IMR-90 (cell line): ENCODE data around the gene LYPD3. TPM values are rescaled to one million over a fixed set of nuclear protein-coding genes. Genes with fewer than 3 reads are reported as not detected.
A peak's percentile ranks its signal among the peaks of the same experiment; 100 is the strongest.

ENCODE experiments used
- ATAC-seq: fragments of 200-7000 bp; cut with Tn5 transposase; 2 replicates; pipeline ENCODE4 v1.9.1; 2020; ENCODE audit warnings: low read depth, mild to moderate bottlenecking, moderate library complexity
- BruUV-seq: library from RNA; stranded (reverse); fragments of 400-500 nt; replicated peaks from 2 replicates; lab custom pipeline; 2021; lab: Mats Ljungman, UMichigan
- CTCF ChIA-PET: fragments of 300-600 bp; formaldehyde crosslinking; extraction: SDS; loops from one replicate; lab custom pipeline; 2021; ENCODE audit warnings: antibody characterized with exemption; lab: Yijun Ruan, JAX
- POLR2A ChIA-PET: fragments of 300-600 bp; sonication (Branson Sonifier 250); formaldehyde crosslinking; loops from one replicate; lab custom pipeline; 2022; ENCODE audit warnings: antibody characterized with exemption; ENCODE audit not compliant: unreplicated experiment; lab: Charles Lee
- DNase-seq: peaks from one replicate; pipeline ENCODE4 v3.0.0; 2013
- H2AFZ ChIP-seq: replicated peaks from 2 replicates; pipeline ENCODE3; 2013; ENCODE audit warnings: low read length, mild to moderate bottlenecking; ENCODE audit not compliant: poor library complexity
- H2AK5ac ChIP-seq: 2 replicates; pipeline ENCODE4 v1.6.1; 2013; ENCODE audit warnings: low read depth, low read length, inconsistent platforms
- H2AK9ac ChIP-seq: replicated peaks from 2 replicates; pipeline ENCODE3; 2013; ENCODE audit warnings: mild to moderate bottlenecking, low read depth, low read length, moderate library complexity; ENCODE audit not compliant: poor library complexity
- H2BK120ac ChIP-seq: 2 replicates; pipeline ENCODE4 v1.6.1; 2013; ENCODE audit warnings: low read depth, low read length, inconsistent platforms
- H2BK15ac ChIP-seq: 3 replicates; pipeline ENCODE4 v1.6.1; 2013; ENCODE audit warnings: low read depth, low read length, inconsistent platforms
- H2BK20ac ChIP-seq: 2 replicates; pipeline ENCODE4 v1.6.1; 2013; ENCODE audit warnings: low read depth, mild to moderate bottlenecking, inconsistent platforms, low read length, moderate library complexity
- H2BK5ac ChIP-seq: 2 replicates; pipeline ENCODE4 v1.6.1; 2013; ENCODE audit warnings: mild to moderate bottlenecking, low read depth, low read length, inconsistent platforms; ENCODE audit not compliant: poor library complexity, severe bottlenecking
- H3K14ac ChIP-seq: replicated peaks from 2 replicates; pipeline ENCODE4 v1.6.1; 2013; ENCODE audit warnings: low read depth, low read length, inconsistent platforms
- H3K18ac ChIP-seq: 2 replicates; pipeline ENCODE4 v1.6.1; 2013; ENCODE audit warnings: low read depth, low read length, control low read depth
- H3K23ac ChIP-seq: 2 replicates; pipeline ENCODE4 v1.6.1; 2013; ENCODE audit warnings: low read depth, low read length, inconsistent platforms
- H3K27ac ChIP-seq: 2 replicates; pipeline ENCODE4 v1.5.1; 2013; ENCODE audit warnings: mild to moderate bottlenecking, control low read depth, low read length; ENCODE audit not compliant: insufficient read depth
- H3K27me3 ChIP-seq: 2 replicates; pipeline ENCODE4 v1.6.1; 2013; ENCODE audit warnings: low read length; ENCODE audit not compliant: control insufficient read depth, insufficient read depth
- H3K36me3 ChIP-seq: 2 replicates; pipeline ENCODE4 v1.6.1; 2013; ENCODE audit warnings: low read length, mixed read lengths; ENCODE audit not compliant: control insufficient read depth, insufficient read depth
- H3K4ac ChIP-seq: 2 replicates; pipeline ENCODE4 v1.6.1; 2013; ENCODE audit warnings: low read depth, low read length, inconsistent platforms
- H3K4me1 ChIP-seq: 2 replicates; pipeline ENCODE4 v1.6.1; 2013; ENCODE audit warnings: low read length, mixed read lengths; ENCODE audit not compliant: control insufficient read depth, insufficient read depth
- H3K4me2 ChIP-seq: 2 replicates; pipeline ENCODE4 v1.6.1; 2013; ENCODE audit warnings: low read depth, mild to moderate bottlenecking, control low read depth, low read length, moderate library complexity
- H3K4me3 ChIP-seq: 2 replicates; pipeline ENCODE4 v1.5.1; 2013; ENCODE audit warnings: low read depth, mild to moderate bottlenecking, control low read depth, low read length, moderate library complexity; ENCODE audit not compliant: insufficient read depth
- H3K56ac ChIP-seq: 2 replicates; pipeline ENCODE4 v1.6.1; 2013; ENCODE audit warnings: low read length, inconsistent platforms; ENCODE audit not compliant: insufficient read depth; ENCODE audit errors: extremely low read depth
- H3K79me1 ChIP-seq, 2 experiments: 2 replicates each; pipeline ENCODE4 v1.6.1; 2013; ENCODE audit warnings: low read length in 2 of 2, inconsistent platforms in 1 of 2, low read depth in 1 of 2
- H3K9ac ChIP-seq: 2 replicates; pipeline ENCODE4 v1.6.1; 2013; ENCODE audit warnings: low read depth, low read length, control low read depth
- H3K9me1 ChIP-seq: 2 replicates; pipeline ENCODE4 v1.6.1; 2013; ENCODE audit warnings: low read length, inconsistent platforms; ENCODE audit not compliant: insufficient read depth
- H3K9me3 ChIP-seq: 2 replicates; pipeline ENCODE4 v1.6.1; 2013; ENCODE audit warnings: low read length; ENCODE audit not compliant: control insufficient read depth, insufficient read depth
- H4K20me1 ChIP-seq: 2 replicates; pipeline ENCODE4 v1.6.1; 2013; ENCODE audit warnings: low read length, inconsistent platforms; ENCODE audit not compliant: insufficient read depth
- H4K5ac ChIP-seq: 2 replicates; pipeline ENCODE4 v1.6.1; 2013; ENCODE audit warnings: mild to moderate bottlenecking, low read depth, low read length, control low read depth
- H4K8ac ChIP-seq, 2 experiments: 2 replicates each; pipeline ENCODE4 v1.6.1; 2013; ENCODE audit warnings: low read depth in 2 of 2, low read length in 2 of 2, control low read depth in 1 of 2, inconsistent platforms in 1 of 2
- H4K91ac ChIP-seq: 2 replicates; pipeline ENCODE4 v1.6.1; 2013; ENCODE audit warnings: low read depth, low read length, inconsistent platforms; ENCODE audit not compliant: insufficient read depth
- BHLHE40 ChIP-seq: fragments of 150-350 bp; IDR thresholded peaks from 2 replicates; pipeline ENCODE4 v1.6.1; 2016; ENCODE audit warnings: mild to moderate bottlenecking, low read depth, low read length
- CEBPB ChIP-seq: IDR thresholded peaks from 2 replicates; pipeline ENCODE4 v1.6.1; 2012; ENCODE audit warnings: low read depth, low read length, improper control_type of control experiment
- CHD1 ChIP-seq: IDR thresholded peaks from 2 replicates; pipeline ENCODE4 v1.6.1; 2012; ENCODE audit warnings: low read depth, low read length, improper control_type of control experiment
- CTCF ChIP-seq: conservative IDR thresholded peaks from 2 replicates; pipeline ENCODE4 v1.5.1; 2012; ENCODE audit warnings: mild to moderate bottlenecking, low read depth, low read length, improper control_type of control experiment
- FOS ChIP-seq: fragments of 150-350 bp; IDR thresholded peaks from 2 replicates; pipeline ENCODE4 v1.6.1; 2016; ENCODE audit warnings: low read depth, low read length
- MAFK ChIP-seq: IDR thresholded peaks from 2 replicates; pipeline ENCODE4 v1.6.1; 2012; ENCODE audit warnings: low read depth, low read length, improper control_type of control experiment
- MXI1 ChIP-seq: IDR thresholded peaks from 2 replicates; pipeline ENCODE4 v1.6.1; 2012; ENCODE audit warnings: low read depth, mild to moderate bottlenecking, low read length, moderate library complexity, borderline replicate concordance
- NFE2L2 ChIP-seq: fragments of 150-350 bp; IDR thresholded peaks from 2 replicates; pipeline ENCODE4 v1.6.1; 2016; ENCODE audit warnings: low read depth, mild to moderate bottlenecking, low read length
- POLR2A ChIP-seq: IDR thresholded peaks from 2 replicates; pipeline ENCODE4 v1.6.1; 2012; ENCODE audit warnings: mild to moderate bottlenecking, low read depth, low read length
- RCOR1 ChIP-seq: IDR thresholded peaks from 2 replicates; pipeline ENCODE4 v1.6.1; 2012; ENCODE audit warnings: mild to moderate bottlenecking, low read length, improper control_type of control experiment; ENCODE audit not compliant: insufficient replicate concordance
- SMC3 ChIP-seq: fragments of 150-350 bp; IDR thresholded peaks from 2 replicates; pipeline ENCODE4 v1.6.1; 2016; ENCODE audit warnings: low read depth, mild to moderate bottlenecking, antibody characterized with exemption, low read length, moderate library complexity
- USF2 ChIP-seq: fragments of 150-350 bp; IDR thresholded peaks from 2 replicates; pipeline ENCODE4 v1.6.1; 2017; ENCODE audit warnings: mild to moderate bottlenecking, antibody characterized with exemption, low read length, low read depth
- WGBS, 2 experiments: methylation state at CpG; one replicate each; pipeline versions ENCODE4 v1.1.5 to v1.1.7; 2013; ENCODE audit warnings: missing lambda C conversion rate in 2 of 2; ENCODE audit not compliant: insufficient read length in 1 of 2; ENCODE audit errors: extremely low coverage in 2 of 2; 5-methylcytosine and 5-hydroxymethylcytosine counted together
- dilution Hi-C: fragments of 300-500 bp; cut with HindIII; formaldehyde crosslinking; loops from one replicate; pipeline ENCODE4 v1.14.3; 2018; ENCODE audit warnings: low sequenced_read_pairs; ENCODE audit not compliant: unreplicated experiment
- in situ Hi-C: fragments of 300-500 bp; cut with MboI; formaldehyde crosslinking; loops from 3 replicates; pipeline ENCODE4 v1.14.3; 2019; ENCODE audit warnings: low sequenced_read_pairs, inconsistent platforms, mixed read lengths
- intact Hi-C: fragments of 100-400 bp; cut with micrococcal nuclease; formaldehyde crosslinking; loops from 2 replicates; pipeline ENCODE4 v1.10.0; 2022
- polyA plus RNA-seq, 3 experiments: library from polyadenylated mRNA; depleted of rRNA; stranded (reverse); fragments of >200 nt; gene quantifications; 2 replicates each; pipeline ENCODE4 v1.2.3, GENCODE V29; 2012; ENCODE audit warnings: low replicate concordance in 1 of 3
- total RNA-seq: library from RNA; depleted of rRNA; stranded (reverse); fragments of >200 nt; gene quantifications from 2 replicates; pipeline ENCODE4 v1.2.3, GENCODE V29; 2012

Gene LYPD3
- total and polyA plus RNA-seq, 2 of the 4 experiments (the other 2 are of a cell fraction): 0.18 to 1.1 TPM

- H4K8ac ChIP-seq: peak overlapping the region; percentile 44 to 72; a peak in 2 of 4 replicates
- ChIA-PET CTCF (interaction anchor here (1.2 kb wide), 1 partner anchor 16 kb away, joined by 3 read pairs; no protein-coding TSS in a partner anchor), POLR2A (no interaction called here)
- peak overlapping the region; percentile 78 for H2AK9ac ChIP-seq
- peak overlapping the region; percentile 1; the same call in 1 of the 2 replicates for H4K5ac ChIP-seq
- peak overlapping the region; percentile 33; the same call in 1 of the 2 replicates for H3K9ac ChIP-seq
- 0 out of 2 replicates have a peak, but pooled peaks cover 2% of the 10 kb centered on the region for H3K27me3 ChIP-seq
- peak overlapping the region; percentile 69; the same call in 1 of the 2 replicates for H2AK5ac ChIP-seq
- no peaks in the 10 kb centered on the region for H3K79me1 ChIP-seq
- peak overlapping the region; percentile 24; the same call in 1 of the 2 replicates for H2BK120ac ChIP-seq
- ATAC-seq: no peak
- peak overlapping the region; percentile 80 for H3K4me3 ChIP-seq
- H3K9me3 ChIP-seq: no peaks in the 10 kb centered on the region
- H2AFZ ChIP-seq: peak overlapping the region; percentile 92
- WGBS, 2 experiments: 5% methylated on average over 26 of the region's 33 CpGs; no CpG with 5 or more reads in 1 of the 2 experiments
- no peaks in the 10 kb centered on the region for H3K36me3 ChIP-seq
- H3K9me1 ChIP-seq: peaks cover 8% of the 10 kb centered on the region; the same call in 1 of the 2 replicates
- H3K56ac ChIP-seq: no peak overlapping the region
- H2BK20ac ChIP-seq: no peak overlapping the region
- intact Hi-C loops: no loop called here
- H3K23ac ChIP-seq: peak overlapping the region; percentile 22; the same call in 1 of the 2 replicates
- no peak overlapping the region; the same call in 1 of the 2 replicates for H3K18ac ChIP-seq
- H2BK5ac ChIP-seq: no peak overlapping the region
- H4K20me1 ChIP-seq: no peaks in the 10 kb centered on the region
- peaks cover 7% of the 10 kb centered on the region for H3K4me1 ChIP-seq
- peak overlapping the region; percentile 22 for H3K4ac ChIP-seq
- in situ Hi-C loops: no loop called here
- H4K91ac ChIP-seq: no peak overlapping the region
- H3K14ac ChIP-seq: peak overlapping the region; percentile 22; the same call in 1 of the 2 replicates
- H3K4me2 ChIP-seq: peak overlapping the region; percentile 93
- H3K27ac ChIP-seq: no peak overlapping the region
- TF ChIP-seq USF2 (no peak), CEBPB (no peak), MAFK (no peak), SMC3 (no peak), POLR2A (no peak), BHLHE40 (no peak), MXI1 (no peak), CTCF (no peak), NFE2L2 (no peak), FOS (no peak), RCOR1 (no peak), CHD1 (no peak)
- dilution Hi-C loops: no loop called here
- no peak overlapping the region for H2BK15ac ChIP-seq
- BruUV-seq: no TSS peak
- no peak for DNase-seq
These were observed 2.5 kb downstream of the LYPD3 start for GRCh38 chr19:43462785-43463380.
